DOHH2 (cell line): ENCODE data around the gene WHRN.

Experiments
- CTCF ChIP-seq: fragments of 200-600 bp; sonication (generic); IDR thresholded peaks from one replicate; pipeline ENCODE4 v1.5.1; 2014; ENCODE audit warnings: antibody characterized with exemption, mild to moderate bottlenecking, low read depth, low read length; ENCODE audit not compliant: poor library complexity, severe bottlenecking
- EZH2phosphoT487 ChIP-seq: fragments of 200-600 bp; sonication (generic); IDR thresholded peaks from 2 replicates; pipeline ENCODE4 v1.6.1; 2017; ENCODE audit warnings: borderline replicate concordance, mild to moderate bottlenecking, antibody characterized with exemption, low read length, moderate library complexity, mixed read lengths

GRCh38 chr9:114464281-114465051, 40.8 kb downstream of the WHRN start:
- TF ChIP-seq EZH2phosphoT487 (no peak), CTCF (no peak)
